GM21825 (cell line): ENCODE results near the gene CFAP90.

Source experiments
- ATAC-seq: cut with Tn5 transposase; IDR thresholded peaks from one replicate; pipeline ENCODE4 v1.9.1; 2021; ENCODE audit warnings: mild to moderate bottlenecking, moderate library complexity; ENCODE audit not compliant: unreplicated experiment

Gene CFAP90

GRCh38 chr5:7781899-7782298, 69.0 kb downstream of the CFAP90 start:
- ATAC-seq: no peak
